HFFc6 (cell line): Measurements from ENCODE around the gene SMIM17. TPM values are rescaled to one million over a fixed set of nuclear protein-coding genes. Genes with fewer than 3 reads are reported as not detected.

Experiments used
- DNase-seq: peaks from one replicate; pipeline ENCODE4 v3.0.0-alpha.2; 2018
- H3K27ac Mint-ChIP-seq: 2 replicates; pipeline ENCODE4 v1.8.0; 2020; ENCODE audit warnings: mild to moderate bottlenecking, mixed read lengths
- H3K27me3 Mint-ChIP-seq: 2 replicates; pipeline ENCODE4 v1.8.0; 2021; ENCODE audit warnings: mild to moderate bottlenecking, moderate library complexity, mixed read lengths; ENCODE audit not compliant: insufficient read depth
- H3K36me3 Mint-ChIP-seq: 2 replicates; pipeline ENCODE4 v1.8.0; 2021; ENCODE audit warnings: low read depth, mixed read lengths
- H3K4me1 Mint-ChIP-seq: 2 replicates; pipeline ENCODE4 v1.8.0; 2020; ENCODE audit warnings: low read depth, mixed read lengths
- H3K4me3 Mint-ChIP-seq: 2 replicates; pipeline ENCODE4 v1.8.0; 2020; ENCODE audit warnings: mild to moderate bottlenecking, moderate library complexity, mixed read lengths
- H3K9me3 Mint-ChIP-seq: 2 replicates; pipeline ENCODE4 v1.8.0; 2020; ENCODE audit warnings: mild to moderate bottlenecking, mixed read lengths
- CTCF ChIP-seq: fragments of 200-600 bp; sonication (generic); IDR thresholded peaks from 2 replicates; pipeline ENCODE4 v1.5.0; 2021; ENCODE audit warnings: antibody characterized with exemption, mild to moderate bottlenecking
- total RNA-seq, 6 experiments: library from RNA; stranded (reverse); fragmentation: NEBNext Ultra II Directional; extraction: Animal tissue kit (Norgen Biotek cat#: 25700); gene quantifications; 2 replicates in 1 of 6; 3 replicates in 5 of 6; pipeline ENCODE4 v1.2.3, GENCODE V29; 2021

The SMIM17 gene
- total RNA-seq, 6 experiments from 2014 or later, result 0.21 TPM; not detected in 4

- TF ChIP-seq CTCF, result no peak
- H3K4me3 Mint-ChIP-seq, result no peak overlapping the region
- H3K4me1 Mint-ChIP-seq, result no peaks in the 10 kb centered on the region
- H3K27me3 Mint-ChIP-seq, result peaks cover 1% of the 10 kb centered on the region; the same call in 1 of the 2 replicates
- peaks cover 54% of the 10 kb centered on the region for H3K9me3 Mint-ChIP-seq
- no peak overlapping the region for H3K27ac Mint-ChIP-seq
- no peak for DNase-seq
- peaks cover 62% of the 10 kb centered on the region for H3K36me3 Mint-ChIP-seq
Observed at GRCh38 chr19:56623006-56623405, 20.0 kb upstream of the SMIM17 start.

- Mint-ChIP-seq H3K36me3 (peaks cover 55% of the 10 kb centered on the region), H3K27me3 (peaks cover 4% of the 10 kb centered on the region; the same call in 1 of the 2 replicates)
- TF ChIP-seq CTCF, result no peak
Observed at GRCh38 chr19:56625708-56626107, 17.3 kb upstream of the SMIM17 start.

GRCh38 chr19:56633021-56633420 is 9.9 kb upstream of the SMIM17 start:
- Mint-ChIP-seq H3K9me3 (peaks cover 77% of the 10 kb centered on the region), H3K27me3 (peaks cover 3% of the 10 kb centered on the region; the same call in 1 of the 2 replicates), H3K36me3 (peaks cover 17% of the 10 kb centered on the region), H3K4me3 (no peak overlapping the region), H3K4me1 (no peaks in the 10 kb centered on the region), H3K27ac (no peak overlapping the region)
- no peak for DNase-seq
- no peak for TF ChIP-seq CTCF

More at GRCh38 chr19:56625708-56626107, 17.3 kb upstream of the SMIM17 start:
- no peak overlapping the region for H3K27ac Mint-ChIP-seq
- H3K9me3 Mint-ChIP-seq, result peaks cover 57% of the 10 kb centered on the region
- no peak overlapping the region for H3K4me3 Mint-ChIP-seq
- DNase-seq, result no peak
- no peaks in the 10 kb centered on the region for H3K4me1 Mint-ChIP-seq

- peaks cover 61% of the 10 kb centered on the region for H3K9me3 Mint-ChIP-seq
- no peaks in the 10 kb centered on the region; the same call in 1 of the 2 replicates for H3K27me3 Mint-ChIP-seq
- DNase-seq, result peak; percentile 37
- no peak overlapping the region for H3K27ac Mint-ChIP-seq
- H3K4me1 Mint-ChIP-seq, result no peaks in the 10 kb centered on the region
- peaks cover 19% of the 10 kb centered on the region for H3K36me3 Mint-ChIP-seq
- H3K4me3 Mint-ChIP-seq, result no peak overlapping the region
- no peak for TF ChIP-seq CTCF
Observed at GRCh38 chr19:56637976-56638555, 4.9 kb upstream of the SMIM17 start.

- no peak for DNase-seq
- H3K4me3 Mint-ChIP-seq, result no peak overlapping the region
- no peak overlapping the region for H3K27ac Mint-ChIP-seq
- no peaks in the 10 kb centered on the region; the same call in none of the 2 replicates for H3K27me3 Mint-ChIP-seq
- no peaks in the 10 kb centered on the region for H3K4me1 Mint-ChIP-seq
- H3K36me3 Mint-ChIP-seq, result peaks cover 24% of the 10 kb centered on the region
- TF ChIP-seq CTCF, result no peak
- H3K9me3 Mint-ChIP-seq, result peaks cover 57% of the 10 kb centered on the region
Observed at GRCh38 chr19:56639217-56639616, 3.7 kb upstream of the SMIM17 start.
